ENCODE data around the gene CHPF2. TPM values are rescaled to one million over a fixed set of nuclear protein-coding genes. Genes with fewer than 3 reads are reported as not detected.

CHPF2 gene
- total RNA-seq, 4 donors from 2014 or later, result 11.1 to 16.1 (median 14.1) TPM

DNA sequence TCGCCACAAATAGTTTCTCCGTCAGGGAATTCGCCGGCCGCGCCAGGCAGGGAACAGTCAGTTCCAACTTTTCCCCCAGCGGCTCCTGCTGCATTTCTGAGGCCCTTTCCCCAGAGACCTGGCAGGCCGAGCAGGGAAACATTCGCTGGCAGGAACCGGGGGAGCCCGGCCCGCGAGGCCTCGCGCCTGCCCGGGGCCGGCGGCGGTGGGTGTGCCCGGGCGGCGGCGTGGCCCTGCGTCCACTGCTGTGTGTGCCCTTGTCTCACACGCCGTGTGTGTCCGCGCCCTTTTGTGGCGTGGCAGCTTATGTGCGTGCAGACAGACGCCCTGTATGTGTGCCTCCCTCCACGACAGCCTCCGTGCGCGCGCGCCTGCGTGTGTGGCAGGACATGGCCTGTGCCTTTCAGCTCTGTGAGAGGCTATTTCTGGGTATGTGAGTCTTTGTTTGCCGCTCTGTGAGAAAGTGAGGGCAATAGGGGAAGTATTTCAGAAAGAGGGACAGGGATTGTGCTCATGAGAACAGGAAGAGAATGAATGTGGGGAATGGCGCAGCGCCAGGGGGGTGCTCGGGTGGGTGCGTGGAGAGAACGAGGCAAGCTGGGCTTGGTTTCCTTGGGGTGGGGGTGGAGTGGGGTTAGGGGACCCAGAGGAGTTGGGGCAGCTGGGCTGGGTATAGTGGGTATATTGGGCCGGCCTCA, 16.9 kb downstream of the CHPF2 start:
- TF ChIP-seq CTCF (IDR thresholded peaks at IDR 0.05 in 4 of 5, conservative IDR thresholded peaks at IDR 0.05 in 1 of 5) (peak in 1 of 5 experiments; percentile 3), POLR2A (IDR thresholded peaks at IDR 0.05) (peak; percentile 83 to 90)
- intact Hi-C loops (cut with DNase I; ENCODE audit: low total_unique reads), result loop anchor here (5.0 to 10.0 kb wide), 5 partner anchors 167 to 884 kb away; partner anchors contain the start of genes ABCB8, FASTK, REPIN1 and TMUB1
- no peaks in the 10 kb centered on the region for H3K27me3 ChIP-seq
- H3K4me3 ChIP-seq, result peak overlapping the region; percentile 68 to 94 (median 85)
- H3K4me1 ChIP-seq, result peaks cover 57 to 70% of the 10 kb centered on the region in 2 donors
- DNase-seq, result peak; percentile 70 to 84
- no peaks in the 10 kb centered on the region for H3K36me3 ChIP-seq
- peak; percentile 44 to 56 for ATAC-seq
- in situ Hi-C loops (cut with MboI; ENCODE audit: low sequenced_read_pairs in 4 of 4), result no loop called here
- no peaks in the 10 kb centered on the region for H3K9me3 ChIP-seq
- peak overlapping the region; percentile 92 to 100 (median 98) for H3K27ac ChIP-seq

GRCh38 chr7:151249732-151250072, 17.4 kb downstream of the CHPF2 start:
- H3K4me3 ChIP-seq, result peak overlapping the region; percentile 68 to 94 (median 85)
- H3K4me1 ChIP-seq, result peaks cover 52 to 65% of the 10 kb centered on the region in 2 donors
- DNase-seq (peak; percentile 76 to 86), ATAC-seq (peak; percentile 31 to 34)
- TF ChIP-seq POLR2A (IDR thresholded peaks at IDR 0.05), result no peak
- no peak for TF ChIP-seq CTCF (IDR thresholded peaks at IDR 0.05 in 4 of 5, conservative IDR thresholded peaks at IDR 0.05 in 1 of 5)
- H3K9me3 ChIP-seq, result no peaks in the 10 kb centered on the region
- H3K36me3 ChIP-seq, result no peaks in the 10 kb centered on the region
- H3K27me3 ChIP-seq, result no peaks in the 10 kb centered on the region
- intact Hi-C loops (cut with DNase I; ENCODE audit: low total_unique reads), result loop anchor here (5.0 to 10.0 kb wide), 6 partner anchors 93 to 885 kb away; partner anchors contain the start of genes ABCB8, FASTK, NUB1 and REPIN1
- in situ Hi-C loops (cut with MboI; ENCODE audit: low sequenced_read_pairs in 4 of 4), result no loop called here
- H3K27ac ChIP-seq, result peak overlapping the region; percentile 92 to 100 (median 98)

DNA sequence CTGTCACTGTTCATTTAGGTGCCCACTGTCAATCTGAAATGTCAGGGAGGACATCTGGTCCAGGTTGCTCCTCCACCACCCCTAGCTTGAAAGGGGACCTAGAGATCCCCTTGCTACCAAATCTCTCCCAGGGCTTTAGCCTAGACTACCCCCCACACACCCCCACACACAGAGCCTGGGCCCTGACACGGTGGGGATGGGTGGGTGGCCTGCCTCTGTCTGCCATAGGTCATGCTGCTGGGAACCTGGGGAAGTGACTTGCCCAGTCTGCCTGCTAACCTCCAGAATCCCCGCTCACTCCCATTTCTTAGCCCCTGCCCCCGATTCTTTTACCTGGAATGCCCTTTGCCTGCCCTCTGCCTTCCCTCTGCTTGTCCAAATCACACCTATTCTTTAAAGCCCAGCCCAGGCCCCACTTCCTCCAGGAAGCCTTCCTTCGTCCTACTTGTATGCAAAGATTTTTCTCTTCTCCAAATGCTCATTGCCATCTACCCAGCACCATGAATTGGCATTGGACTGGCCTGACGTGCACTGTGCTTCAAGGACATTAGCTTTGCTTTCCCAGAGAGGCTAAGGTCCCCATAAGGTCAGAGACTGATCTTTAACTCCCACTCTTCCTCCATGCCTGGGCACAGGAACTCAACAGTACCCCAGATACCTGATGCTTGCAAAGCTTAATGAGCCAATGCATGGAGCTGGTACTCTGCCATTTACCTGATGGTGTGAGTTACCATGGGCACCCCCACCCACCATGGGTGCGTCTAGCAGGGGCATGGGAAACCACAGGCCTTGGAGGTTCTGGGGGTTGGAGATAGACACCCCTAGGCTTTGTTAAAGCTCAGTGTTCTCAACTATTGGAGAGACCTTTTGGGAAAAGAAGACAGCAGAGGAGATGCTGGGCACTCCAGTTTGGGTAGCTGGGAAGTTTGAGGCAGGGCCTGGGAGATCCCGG, 18.2 kb downstream of the CHPF2 start:
- DNase-seq (no peak), ATAC-seq (no peak)
- in situ Hi-C loops (cut with MboI; ENCODE audit: low sequenced_read_pairs in 4 of 4) (no loop called here), intact Hi-C loops (cut with DNase I; ENCODE audit: low total_unique reads) (loop anchor here (5.0 kb wide), 1 partner anchor 92 kb away; the partner anchor contains the start of gene NUB1)
- H3K27ac ChIP-seq, result peak overlapping the region; percentile 92 to 100 (median 98)
- TF ChIP-seq CTCF (IDR thresholded peaks at IDR 0.05 in 4 of 5, conservative IDR thresholded peaks at IDR 0.05 in 1 of 5), result no peak
- TF ChIP-seq POLR2A (IDR thresholded peaks at IDR 0.05), result no peak
- H3K9me3 ChIP-seq, result no peaks in the 10 kb centered on the region
- H3K36me3 ChIP-seq, result no peaks in the 10 kb centered on the region
- peaks cover 45 to 59% of the 10 kb centered on the region in 2 donors for H3K4me1 ChIP-seq
- H3K4me3 ChIP-seq, result peak overlapping the region; percentile 55 to 94 (median 76)
- H3K27me3 ChIP-seq, result no peaks in the 10 kb centered on the region

GRCh38 chr7:151251328-151251688, 19.0 kb downstream of the CHPF2 start:
- no peaks in the 10 kb centered on the region for H3K9me3 ChIP-seq
- peak overlapping the region; percentile 41 to 94 (median 66) for H3K4me3 ChIP-seq
- no peaks in the 10 kb centered on the region for H3K27me3 ChIP-seq
- peaks cover 39 to 50% of the 10 kb centered on the region in 2 donors for H3K4me1 ChIP-seq
- no peaks in the 10 kb centered on the region for H3K36me3 ChIP-seq
- no peak for TF ChIP-seq CTCF (IDR thresholded peaks at IDR 0.05 in 4 of 5, conservative IDR thresholded peaks at IDR 0.05 in 1 of 5)
- TF ChIP-seq POLR2A (IDR thresholded peaks at IDR 0.05), result no peak
- peak overlapping the region; percentile 92 to 100 (median 98) for H3K27ac ChIP-seq
- intact Hi-C loops (cut with DNase I; ENCODE audit: low total_unique reads) (loop anchor here (5.0 kb wide), 1 partner anchor 91 kb away; the partner anchor contains the start of gene NUB1), in situ Hi-C loops (cut with MboI; ENCODE audit: low sequenced_read_pairs in 4 of 4) (no loop called here)
- ATAC-seq, result no peak
- peak in 1 of 2 donors; percentile 34 for DNase-seq

All from gastrocnemius medialis (tissue), 4 donors.